HepG2 (cell line): Measurements from ENCODE around the gene CUL7. TPM values are rescaled to one million over a fixed set of nuclear protein-coding genes. Genes with fewer than 3 reads are reported as not detected.

Source experiments
- ATF7 ChIP-seq, 2 experiments: fragments of 450-650 bp in 1 of 2; sonication (generic) in 1 of 2; formaldehyde crosslinking in 1 of 2; IDR thresholded peaks; 2 replicates each; pipeline versions ENCODE4 v1.4.0 to v1.6.1; 2016 to 2020; ENCODE audit warnings: antibody characterized with exemption in 1 of 2, mild to moderate bottlenecking in 1 of 2, missing genetic modification reagents in 1 of 2
- JUND ChIP-seq: sonication (generic); formaldehyde crosslinking; IDR thresholded peaks from 2 replicates; pipeline ENCODE4 v1.8.0; 2022; ENCODE audit warnings: mild to moderate bottlenecking, missing genetic modification reagents
- MED1 ChIP-seq: sonication (generic); formaldehyde crosslinking; IDR thresholded peaks from 2 replicates; pipeline ENCODE4 v1.4.0; 2020; ENCODE audit warnings: missing genetic modification reagents
- NR2F2 ChIP-seq: IDR thresholded peaks from 2 replicates; pipeline ENCODE4 v1.6.1; 2012; ENCODE audit warnings: low read depth, inconsistent platforms, borderline replicate concordance
- RXRB ChIP-seq: IDR thresholded peaks from 2 replicates; pipeline ENCODE4 v1.6.1; 2016; ENCODE audit warnings: borderline replicate concordance, missing genetic modification reagents, missing compliant biosample characterization
- SALL2 ChIP-seq: sonication (generic); formaldehyde crosslinking; IDR thresholded peaks from 2 replicates; pipeline ENCODE4 v1.8.1; 2023; ENCODE audit warnings: mild to moderate bottlenecking, missing genetic modification reagents, inconsistent platforms
- SMAD9 ChIP-seq: sonication (generic); formaldehyde crosslinking; IDR thresholded peaks from 2 replicates; pipeline ENCODE4 v1.5.1; 2020; ENCODE audit warnings: mild to moderate bottlenecking, missing genetic modification reagents
- ZNF160 ChIP-seq: sonication (generic); formaldehyde crosslinking; IDR thresholded peaks from 2 replicates; pipeline ENCODE4 v1.8.0; 2022; ENCODE audit warnings: mild to moderate bottlenecking, inconsistent platforms, missing genetic modification reagents
- ZNF282 ChIP-seq: fragments of 450-650 bp; IDR thresholded peaks from 2 replicates; pipeline ENCODE4 v1.6.1; 2018; ENCODE audit not compliant: partially characterized antibody
- ZNF615 ChIP-seq: sonication (generic); formaldehyde crosslinking; IDR thresholded peaks from 2 replicates; pipeline ENCODE4 v1.5.0; 2020; ENCODE audit warnings: mild to moderate bottlenecking, missing genetic modification reagents, borderline replicate concordance
- ZNF737 ChIP-seq: sonication (generic); formaldehyde crosslinking; IDR thresholded peaks from 2 replicates; pipeline ENCODE4 v1.5.0; 2020; ENCODE audit warnings: missing genetic modification reagents, mild to moderate bottlenecking, borderline replicate concordance
- ZNF775 ChIP-seq: sonication (generic); formaldehyde crosslinking; IDR thresholded peaks from 2 replicates; pipeline ENCODE4 v1.4.0; 2020; ENCODE audit warnings: missing genetic modification reagents, mild to moderate bottlenecking, moderate library complexity, borderline replicate concordance
- ZSCAN20 ChIP-seq: sonication (generic); formaldehyde crosslinking; IDR thresholded peaks from 2 replicates; pipeline ENCODE4 v1.4.0; 2020; ENCODE audit warnings: missing genetic modification reagents, mild to moderate bottlenecking, borderline replicate concordance
- polyA plus RNA-seq, 8 experiments: library from polyadenylated mRNA; depleted of rRNA in 3 of 8; stranded (reverse) in 7 of 8; unstranded in 1 of 8; fragments of >200 nt; fragmentation: Illumina TruSeq in 4 of 8; extraction: Trizol in 4 of 8; gene quantifications; 2 replicates each; pipeline versions ENCODE4 v1.2.1 to v1.2.3, GENCODE V29; 2011 to 2016; ENCODE audit warnings: low read depth in 4 of 8, missing spikeins in 1 of 8, mixed read lengths in 1 of 8; ENCODE audit not compliant: insufficient read depth in 1 of 8
- total RNA-seq, 5 experiments: library from RNA; depleted of rRNA; stranded (reverse); fragments of >200 nt; fragmentation: Illumina TruSeq; extraction: Trizol; gene quantifications; 2 replicates each; pipeline ENCODE4 v1.2.3, GENCODE V29; 2016; ENCODE audit warnings: low read depth in 1 of 5
- TF ChIP-seq, protein P1 (sequence below): sonication (generic); formaldehyde crosslinking; IDR thresholded peaks from 2 replicates; pipeline ENCODE4 v1.4.0; 2020; ENCODE audit warnings: missing genetic modification reagents
- TF ChIP-seq, protein P2 (sequence below): sonication (generic); formaldehyde crosslinking; IDR thresholded peaks from 2 replicates; pipeline ENCODE4 v1.5.1; 2020; ENCODE audit warnings: missing genetic modification reagents, mild to moderate bottlenecking, borderline replicate concordance
- TF ChIP-seq, protein P3 (sequence below): sonication (generic); formaldehyde crosslinking; IDR thresholded peaks from 2 replicates; pipeline ENCODE4 v1.9.0; 2021; ENCODE audit warnings: mild to moderate bottlenecking, missing genetic modification reagents
- TF ChIP-seq, protein P4 (sequence below): sonication (generic); formaldehyde crosslinking; IDR thresholded peaks from 2 replicates; pipeline ENCODE4 v1.8.0; 2022; ENCODE audit warnings: missing genetic modification reagents, mild to moderate bottlenecking, inconsistent platforms, borderline replicate concordance

Gene CUL7
- total and polyA plus RNA-seq, 2 of the 13 experiments (the other 11 are each of a cell fraction or from before 2014, with no cell fraction given), result 32.0 to 60.7 TPM

DNA sequence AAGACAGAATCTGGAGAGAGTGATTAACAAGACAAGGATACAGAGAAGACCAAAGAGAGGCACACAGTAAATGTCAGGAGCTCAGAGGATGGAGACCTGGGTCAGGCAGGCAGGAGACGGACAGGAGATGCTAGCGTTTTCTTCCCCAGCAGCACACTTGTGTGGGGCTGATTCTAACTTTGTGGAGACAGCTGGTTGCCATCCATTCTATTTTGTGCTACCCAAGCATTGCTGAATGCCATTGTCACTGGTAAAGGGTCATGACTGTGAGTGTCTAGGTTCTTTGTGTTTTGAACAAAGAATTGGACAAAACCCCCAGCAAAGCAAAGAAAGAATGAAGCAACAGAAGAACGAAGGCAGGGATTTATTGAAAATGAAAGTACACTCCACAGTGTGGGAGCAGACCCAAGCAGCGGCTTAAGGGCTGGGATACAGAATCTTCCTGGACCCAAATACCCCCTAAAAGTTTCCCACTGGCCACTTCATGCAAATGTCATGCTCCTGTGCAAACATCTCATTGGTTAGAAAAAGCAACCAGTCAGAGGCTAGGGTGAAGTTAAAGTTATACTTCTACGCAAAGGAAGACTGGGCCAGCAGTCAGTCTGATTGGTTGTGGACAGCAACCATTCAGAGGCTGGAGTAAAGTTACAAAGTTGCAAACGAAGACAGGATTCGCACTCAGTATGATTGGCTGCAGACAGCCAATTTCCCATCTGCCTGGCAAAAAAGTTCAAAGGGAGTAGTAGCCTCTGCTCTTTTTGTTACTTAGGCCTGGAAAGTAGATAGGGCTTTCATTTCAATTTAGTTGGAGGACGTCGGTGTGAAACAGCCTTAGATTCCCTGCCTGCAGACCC, 40.0 kb upstream of the CUL7 start (continued):
- TF ChIP-seq, protein P1, sequence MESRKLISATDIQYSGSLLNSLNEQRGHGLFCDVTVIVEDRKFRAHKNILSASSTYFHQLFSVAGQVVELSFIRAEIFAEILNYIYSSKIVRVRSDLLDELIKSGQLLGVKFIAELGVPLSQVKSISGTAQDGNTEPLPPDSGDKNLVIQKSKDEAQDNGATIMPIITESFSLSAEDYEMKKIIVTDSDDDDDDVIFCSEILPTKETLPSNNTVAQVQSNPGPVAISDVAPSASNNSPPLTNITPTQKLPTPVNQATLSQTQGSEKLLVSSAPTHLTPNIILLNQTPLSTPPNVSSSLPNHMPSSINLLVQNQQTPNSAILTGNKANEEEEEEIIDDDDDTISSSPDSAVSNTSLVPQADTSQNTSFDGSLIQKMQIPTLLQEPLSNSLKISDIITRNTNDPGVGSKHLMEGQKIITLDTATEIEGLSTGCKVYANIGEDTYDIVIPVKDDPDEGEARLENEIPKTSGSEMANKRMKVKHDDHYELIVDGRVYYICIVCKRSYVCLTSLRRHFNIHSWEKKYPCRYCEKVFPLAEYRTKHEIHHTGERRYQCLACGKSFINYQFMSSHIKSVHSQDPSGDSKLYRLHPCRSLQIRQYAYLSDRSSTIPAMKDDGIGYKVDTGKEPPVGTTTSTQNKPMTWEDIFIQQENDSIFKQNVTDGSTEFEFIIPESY, result no peak
- no peak for TF ChIP-seq ZNF737
- TF ChIP-seq, protein P2, sequence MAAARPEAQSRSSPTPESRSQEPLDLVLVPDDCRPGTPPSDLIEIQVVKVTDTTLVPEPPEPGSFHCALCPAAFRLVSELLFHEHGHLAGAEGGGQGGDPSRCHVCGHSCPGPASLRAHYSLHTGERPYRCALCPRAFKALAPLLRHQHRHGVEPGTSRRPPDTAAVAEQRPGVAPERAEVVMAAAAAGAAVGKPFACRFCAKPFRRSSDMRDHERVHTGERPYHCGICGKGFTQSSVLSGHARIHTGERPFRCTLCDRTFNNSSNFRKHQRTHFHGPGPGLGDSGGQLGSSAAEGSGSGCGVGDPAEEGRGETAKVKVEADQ (CRISPR knock-in tag), result no peak
- no peak for TF ChIP-seq ZNF775 (CRISPR knock-in tag)
- 0 out of 2 replicates have a peak, but pooled peaks have one; percentile 11 for TF ChIP-seq ZSCAN20
- TF ChIP-seq JUND (CRISPR knock-in tag), result no peak
- no peak for TF ChIP-seq SALL2
- 0 out of 2 replicates have a peak, but pooled peaks have one; percentile 10 for TF ChIP-seq NR2F2
- TF ChIP-seq SMAD9 (CRISPR knock-in tag), result no peak
- no peak for TF ChIP-seq MED1 (CRISPR knock-in tag)
- TF ChIP-seq, protein P3, sequence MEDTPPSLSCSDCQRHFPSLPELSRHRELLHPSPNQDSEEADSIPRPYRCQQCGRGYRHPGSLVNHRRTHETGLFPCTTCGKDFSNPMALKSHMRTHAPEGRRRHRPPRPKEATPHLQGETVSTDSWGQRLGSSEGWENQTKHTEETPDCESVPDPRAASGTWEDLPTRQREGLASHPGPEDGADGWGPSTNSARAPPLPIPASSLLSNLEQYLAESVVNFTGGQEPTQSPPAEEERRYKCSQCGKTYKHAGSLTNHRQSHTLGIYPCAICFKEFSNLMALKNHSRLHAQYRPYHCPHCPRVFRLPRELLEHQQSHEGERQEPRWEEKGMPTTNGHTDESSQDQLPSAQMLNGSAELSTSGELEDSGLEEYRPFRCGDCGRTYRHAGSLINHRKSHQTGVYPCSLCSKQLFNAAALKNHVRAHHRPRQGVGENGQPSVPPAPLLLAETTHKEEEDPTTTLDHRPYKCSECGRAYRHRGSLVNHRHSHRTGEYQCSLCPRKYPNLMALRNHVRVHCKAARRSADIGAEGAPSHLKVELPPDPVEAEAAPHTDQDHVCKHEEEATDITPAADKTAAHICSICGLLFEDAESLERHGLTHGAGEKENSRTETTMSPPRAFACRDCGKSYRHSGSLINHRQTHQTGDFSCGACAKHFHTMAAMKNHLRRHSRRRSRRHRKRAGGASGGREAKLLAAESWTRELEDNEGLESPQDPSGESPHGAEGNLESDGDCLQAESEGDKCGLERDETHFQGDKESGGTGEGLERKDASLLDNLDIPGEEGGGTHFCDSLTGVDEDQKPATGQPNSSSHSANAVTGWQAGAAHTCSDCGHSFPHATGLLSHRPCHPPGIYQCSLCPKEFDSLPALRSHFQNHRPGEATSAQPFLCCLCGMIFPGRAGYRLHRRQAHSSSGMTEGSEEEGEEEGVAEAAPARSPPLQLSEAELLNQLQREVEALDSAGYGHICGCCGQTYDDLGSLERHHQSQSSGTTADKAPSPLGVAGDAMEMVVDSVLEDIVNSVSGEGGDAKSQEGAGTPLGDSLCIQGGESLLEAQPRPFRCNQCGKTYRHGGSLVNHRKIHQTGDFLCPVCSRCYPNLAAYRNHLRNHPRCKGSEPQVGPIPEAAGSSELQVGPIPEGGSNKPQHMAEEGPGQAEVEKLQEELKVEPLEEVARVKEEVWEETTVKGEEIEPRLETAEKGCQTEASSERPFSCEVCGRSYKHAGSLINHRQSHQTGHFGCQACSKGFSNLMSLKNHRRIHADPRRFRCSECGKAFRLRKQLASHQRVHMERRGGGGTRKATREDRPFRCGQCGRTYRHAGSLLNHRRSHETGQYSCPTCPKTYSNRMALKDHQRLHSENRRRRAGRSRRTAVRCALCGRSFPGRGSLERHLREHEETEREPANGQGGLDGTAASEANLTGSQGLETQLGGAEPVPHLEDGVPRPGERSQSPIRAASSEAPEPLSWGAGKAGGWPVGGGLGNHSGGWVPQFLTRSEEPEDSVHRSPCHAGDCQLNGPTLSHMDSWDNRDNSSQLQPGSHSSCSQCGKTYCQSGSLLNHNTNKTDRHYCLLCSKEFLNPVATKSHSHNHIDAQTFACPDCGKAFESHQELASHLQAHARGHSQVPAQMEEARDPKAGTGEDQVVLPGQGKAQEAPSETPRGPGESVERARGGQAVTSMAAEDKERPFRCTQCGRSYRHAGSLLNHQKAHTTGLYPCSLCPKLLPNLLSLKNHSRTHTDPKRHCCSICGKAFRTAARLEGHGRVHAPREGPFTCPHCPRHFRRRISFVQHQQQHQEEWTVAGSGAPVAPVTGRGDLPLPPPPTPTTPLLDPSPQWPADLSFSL, result no peak
- TF ChIP-seq RXRB (CRISPR knock-in tag), result 0 out of 2 replicates have a peak, but pooled peaks have one; percentile 48
- TF ChIP-seq ZNF282, result no peak
- TF ChIP-seq ATF7 (IDR thresholded peaks at IDR 0.05), result no peak
- no peak for TF ChIP-seq ATF7 (CRISPR knock-in tag; IDR thresholded peaks at IDR 0.05)
- no peak for TF ChIP-seq ZNF160 (CRISPR knock-in tag)
- TF ChIP-seq, protein P4, sequence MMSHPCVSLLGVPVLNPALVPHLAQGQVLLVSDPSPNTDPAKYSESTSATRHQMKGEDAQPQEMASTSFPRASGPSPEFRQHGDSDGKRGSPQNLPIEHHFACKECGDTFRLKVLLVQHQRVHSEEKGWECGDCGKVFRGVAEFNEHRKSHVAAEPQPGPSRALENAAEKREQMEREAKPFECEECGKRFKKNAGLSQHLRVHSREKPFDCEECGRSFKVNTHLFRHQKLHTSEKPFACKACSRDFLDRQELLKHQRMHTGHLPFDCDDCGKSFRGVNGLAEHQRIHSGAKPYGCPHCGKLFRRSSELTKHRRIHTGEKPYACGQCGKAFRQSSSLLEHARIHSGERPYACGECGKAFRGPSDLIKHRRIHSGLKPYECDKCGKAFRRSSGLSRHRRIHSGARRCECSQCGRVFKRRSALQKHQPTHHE (CRISPR knock-in tag), result no peak
- no peak for TF ChIP-seq ZNF615 (CRISPR knock-in tag)
